Measurements from ENCODE around the gene P2RY1.
"Not testable (repeated sequence)": the region's sequence is repeated elsewhere in the genome, so short reads cannot be mapped to it uniquely, and the experiment has no call there.

- not testable (repeated sequence) for TF ChIP-seq EZH2 (IDR thresholded peaks at IDR 0.05; ENCODE audit: low read depth, unreplicated experiment); JUNB (IDR thresholded peaks at IDR 0.05; ENCODE audit: unreplicated experiment); CTCF (conservative IDR thresholded peaks at IDR 0.05; ENCODE audit: low read depth in 2 of 2); POLR2AphosphoS5 (IDR thresholded peaks at IDR 0.05; ENCODE audit: low read depth); EZH2phosphoT487 (IDR thresholded peaks at IDR 0.05; ENCODE audit: unreplicated experiment); STAT1 (IDR thresholded peaks at IDR 0.05; ENCODE audit: unreplicated experiment); REST (IDR thresholded peaks at IDR 0.05; ENCODE audit: unreplicated experiment); CREB1 (CRISPR knock-in tag; IDR thresholded peaks at IDR 0.05; ENCODE audit: low read depth); ZNF331 (CRISPR knock-in tag; IDR thresholded peaks at IDR 0.05; ENCODE audit: low read depth); ZNF114 (CRISPR knock-in tag; IDR thresholded peaks at IDR 0.05)
- TF ChIP-seq, protein P1, sequence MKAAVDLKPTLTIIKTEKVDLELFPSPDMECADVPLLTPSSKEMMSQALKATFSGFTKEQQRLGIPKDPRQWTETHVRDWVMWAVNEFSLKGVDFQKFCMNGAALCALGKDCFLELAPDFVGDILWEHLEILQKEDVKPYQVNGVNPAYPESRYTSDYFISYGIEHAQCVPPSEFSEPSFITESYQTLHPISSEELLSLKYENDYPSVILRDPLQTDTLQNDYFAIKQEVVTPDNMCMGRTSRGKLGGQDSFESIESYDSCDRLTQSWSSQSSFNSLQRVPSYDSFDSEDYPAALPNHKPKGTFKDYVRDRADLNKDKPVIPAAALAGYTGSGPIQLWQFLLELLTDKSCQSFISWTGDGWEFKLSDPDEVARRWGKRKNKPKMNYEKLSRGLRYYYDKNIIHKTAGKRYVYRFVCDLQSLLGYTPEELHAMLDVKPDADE (IDR thresholded peaks at IDR 0.05), result not testable (repeated sequence)
- TF ChIP-seq, protein P2, sequence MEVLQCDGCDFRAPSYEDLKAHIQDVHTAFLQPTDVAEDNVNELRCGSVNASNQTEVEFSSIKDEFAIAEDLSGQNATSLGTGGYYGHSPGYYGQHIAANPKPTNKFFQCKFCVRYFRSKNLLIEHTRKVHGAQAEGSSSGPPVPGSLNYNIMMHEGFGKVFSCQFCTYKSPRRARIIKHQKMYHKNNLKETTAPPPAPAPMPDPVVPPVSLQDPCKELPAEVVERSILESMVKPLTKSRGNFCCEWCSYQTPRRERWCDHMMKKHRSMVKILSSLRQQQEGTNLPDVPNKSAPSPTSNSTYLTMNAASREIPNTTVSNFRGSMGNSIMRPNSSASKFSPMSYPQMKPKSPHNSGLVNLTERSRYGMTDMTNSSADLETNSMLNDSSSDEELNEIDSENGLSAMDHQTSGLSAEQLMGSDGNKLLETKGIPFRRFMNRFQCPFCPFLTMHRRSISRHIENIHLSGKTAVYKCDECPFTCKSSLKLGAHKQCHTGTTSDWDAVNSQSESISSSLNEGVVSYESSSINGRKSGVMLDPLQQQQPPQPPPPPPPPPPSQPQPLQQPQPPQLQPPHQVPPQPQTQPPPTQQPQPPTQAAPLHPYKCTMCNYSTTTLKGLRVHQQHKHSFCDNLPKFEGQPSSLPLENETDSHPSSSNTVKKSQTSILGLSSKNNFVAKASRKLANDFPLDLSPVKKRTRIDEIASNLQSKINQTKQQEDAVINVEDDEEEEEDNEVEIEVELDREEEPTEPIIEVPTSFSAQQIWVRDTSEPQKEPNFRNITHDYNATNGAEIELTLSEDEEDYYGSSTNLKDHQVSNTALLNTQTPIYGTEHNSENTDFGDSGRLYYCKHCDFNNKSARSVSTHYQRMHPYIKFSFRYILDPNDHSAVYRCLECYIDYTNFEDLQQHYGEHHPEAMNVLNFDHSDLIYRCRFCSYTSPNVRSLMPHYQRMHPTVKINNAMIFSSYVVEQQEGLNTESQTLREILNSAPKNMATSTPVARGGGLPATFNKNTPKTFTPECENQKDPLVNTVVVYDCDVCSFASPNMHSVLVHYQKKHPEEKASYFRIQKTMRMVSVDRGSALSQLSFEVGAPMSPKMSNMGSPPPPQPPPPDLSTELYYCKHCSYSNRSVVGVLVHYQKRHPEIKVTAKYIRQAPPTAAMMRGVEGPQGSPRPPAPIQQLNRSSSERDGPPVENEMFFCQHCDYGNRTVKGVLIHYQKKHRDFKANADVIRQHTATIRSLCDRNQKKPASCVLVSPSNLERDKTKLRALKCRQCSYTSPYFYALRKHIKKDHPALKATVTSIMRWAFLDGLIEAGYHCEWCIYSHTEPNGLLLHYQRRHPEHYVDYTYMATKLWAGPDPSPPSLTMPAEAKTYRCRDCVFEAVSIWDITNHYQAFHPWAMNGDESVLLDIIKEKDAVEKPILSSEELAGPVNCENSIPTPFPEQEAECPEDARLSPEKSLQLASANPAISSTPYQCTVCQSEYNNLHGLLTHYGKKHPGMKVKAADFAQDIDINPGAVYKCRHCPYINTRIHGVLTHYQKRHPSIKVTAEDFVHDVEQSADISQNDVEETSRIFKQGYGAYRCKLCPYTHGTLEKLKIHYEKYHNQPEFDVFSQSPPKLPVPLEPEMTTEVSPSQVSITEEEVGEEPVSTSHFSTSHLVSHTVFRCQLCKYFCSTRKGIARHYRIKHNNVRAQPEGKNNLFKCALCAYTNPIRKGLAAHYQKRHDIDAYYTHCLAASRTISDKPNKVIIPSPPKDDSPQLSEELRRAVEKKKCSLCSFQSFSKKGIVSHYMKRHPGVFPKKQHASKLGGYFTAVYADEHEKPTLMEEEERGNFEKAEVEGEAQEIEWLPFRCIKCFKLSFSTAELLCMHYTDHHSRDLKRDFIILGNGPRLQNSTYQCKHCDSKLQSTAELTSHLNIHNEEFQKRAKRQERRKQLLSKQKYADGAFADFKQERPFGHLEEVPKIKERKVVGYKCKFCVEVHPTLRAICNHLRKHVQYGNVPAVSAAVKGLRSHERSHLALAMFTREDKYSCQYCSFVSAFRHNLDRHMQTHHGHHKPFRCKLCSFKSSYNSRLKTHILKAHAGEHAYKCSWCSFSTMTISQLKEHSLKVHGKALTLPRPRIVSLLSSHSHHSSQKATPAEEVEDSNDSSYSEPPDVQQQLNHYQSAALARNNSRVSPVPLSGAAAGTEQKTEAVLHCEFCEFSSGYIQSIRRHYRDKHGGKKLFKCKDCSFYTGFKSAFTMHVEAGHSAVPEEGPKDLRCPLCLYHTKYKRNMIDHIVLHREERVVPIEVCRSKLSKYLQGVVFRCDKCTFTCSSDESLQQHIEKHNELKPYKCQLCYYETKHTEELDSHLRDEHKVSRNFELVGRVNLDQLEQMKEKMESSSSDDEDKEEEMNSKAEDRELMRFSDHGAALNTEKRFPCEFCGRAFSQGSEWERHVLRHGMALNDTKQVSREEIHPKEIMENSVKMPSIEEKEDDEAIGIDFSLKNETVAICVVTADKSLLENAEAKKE (CRISPR knock-in tag; IDR thresholded peaks at IDR 0.05), result not testable (repeated sequence)
Observed at GRCh38 chr3:152873314-152873713, 38.4 kb downstream of the P2RY1 start.

All from GM23338 (cell line).